ENCODE measurements around the gene CACNA1C. TPM values are rescaled to one million over a fixed set of nuclear protein-coding genes. Genes with fewer than 3 reads are reported as not detected.

CACNA1C gene
- total RNA-seq, 4 donors from 2014 or later = 3.8 to 13.6 (median 5.7) TPM

- ATAC-seq (ENCODE audit: low FRiP score) = no peak
- TF ChIP-seq, protein P1, sequence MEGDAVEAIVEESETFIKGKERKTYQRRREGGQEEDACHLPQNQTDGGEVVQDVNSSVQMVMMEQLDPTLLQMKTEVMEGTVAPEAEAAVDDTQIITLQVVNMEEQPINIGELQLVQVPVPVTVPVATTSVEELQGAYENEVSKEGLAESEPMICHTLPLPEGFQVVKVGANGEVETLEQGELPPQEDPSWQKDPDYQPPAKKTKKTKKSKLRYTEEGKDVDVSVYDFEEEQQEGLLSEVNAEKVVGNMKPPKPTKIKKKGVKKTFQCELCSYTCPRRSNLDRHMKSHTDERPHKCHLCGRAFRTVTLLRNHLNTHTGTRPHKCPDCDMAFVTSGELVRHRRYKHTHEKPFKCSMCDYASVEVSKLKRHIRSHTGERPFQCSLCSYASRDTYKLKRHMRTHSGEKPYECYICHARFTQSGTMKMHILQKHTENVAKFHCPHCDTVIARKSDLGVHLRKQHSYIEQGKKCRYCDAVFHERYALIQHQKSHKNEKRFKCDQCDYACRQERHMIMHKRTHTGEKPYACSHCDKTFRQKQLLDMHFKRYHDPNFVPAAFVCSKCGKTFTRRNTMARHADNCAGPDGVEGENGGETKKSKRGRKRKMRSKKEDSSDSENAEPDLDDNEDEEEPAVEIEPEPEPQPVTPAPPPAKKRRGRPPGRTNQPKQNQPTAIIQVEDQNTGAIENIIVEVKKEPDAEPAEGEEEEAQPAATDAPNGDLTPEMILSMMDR (IDR thresholded peaks at IDR 0.05) = no peak
- DNase-seq (ENCODE audit: low spot score) = no peak
Measured at GRCh38 chr12:2168808-2169207, 116.0 kb downstream of the CACNA1C start.

GRCh38 chr12:2169489-2169888 lies 116.7 kb downstream of the CACNA1C start:
- TF ChIP-seq, protein P1 (IDR thresholded peaks at IDR 0.05) = no peak
- DNase-seq (ENCODE audit: low spot score) (no peak), ATAC-seq (ENCODE audit: low FRiP score) (no peak)

DNA sequence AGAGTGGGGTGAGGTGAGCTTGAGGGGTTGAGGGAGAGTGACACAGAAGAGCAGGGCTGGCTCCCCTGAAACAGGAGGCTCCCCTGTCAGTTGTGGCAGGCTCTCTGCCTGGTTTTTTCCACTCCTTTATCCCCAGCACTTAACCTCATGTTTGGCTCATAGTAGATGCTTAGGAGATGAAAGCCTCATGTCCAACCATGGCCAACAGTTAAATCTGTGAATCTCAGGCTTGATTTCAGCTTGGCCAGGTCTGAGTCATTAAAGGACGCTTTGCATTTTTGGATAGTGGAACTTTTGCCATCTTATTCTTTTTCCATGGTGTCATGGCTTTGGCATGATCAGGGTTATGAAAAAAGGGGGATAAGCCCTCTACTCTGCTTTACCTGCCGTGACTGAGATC lies 117.2 kb downstream of the CACNA1C start:
- DNase-seq (ENCODE audit: low spot score) = no peak
- ATAC-seq (ENCODE audit: low FRiP score) = no peak
- TF ChIP-seq, protein P1 (IDR thresholded peaks at IDR 0.05) = no peak

DNA sequence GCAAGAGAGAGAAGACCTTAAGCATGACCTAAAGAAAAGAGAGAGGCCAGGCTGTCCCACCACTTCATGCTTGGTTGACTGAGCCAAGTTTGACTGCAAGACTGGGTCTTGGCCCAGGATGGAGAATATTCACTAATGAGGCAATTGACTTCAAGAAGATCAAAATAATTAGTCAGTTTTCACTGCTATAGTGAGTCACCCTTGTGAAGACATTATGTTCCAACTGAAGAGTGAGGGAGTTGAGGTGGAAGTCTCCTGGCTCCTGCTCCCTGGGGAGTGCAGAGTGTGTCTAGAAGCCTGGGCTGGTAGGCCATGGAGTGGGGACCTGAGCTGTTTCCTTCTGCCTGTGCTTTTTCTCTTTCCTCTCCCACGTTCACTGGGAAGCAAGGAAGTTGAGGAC lies 117.6 kb downstream of the CACNA1C start:
- peak; percentile 67 for ATAC-seq (ENCODE audit: low FRiP score)
- DNase-seq (ENCODE audit: low spot score) = no peak
- TF ChIP-seq, protein P1 (IDR thresholded peaks at IDR 0.05) = no peak

DNA sequence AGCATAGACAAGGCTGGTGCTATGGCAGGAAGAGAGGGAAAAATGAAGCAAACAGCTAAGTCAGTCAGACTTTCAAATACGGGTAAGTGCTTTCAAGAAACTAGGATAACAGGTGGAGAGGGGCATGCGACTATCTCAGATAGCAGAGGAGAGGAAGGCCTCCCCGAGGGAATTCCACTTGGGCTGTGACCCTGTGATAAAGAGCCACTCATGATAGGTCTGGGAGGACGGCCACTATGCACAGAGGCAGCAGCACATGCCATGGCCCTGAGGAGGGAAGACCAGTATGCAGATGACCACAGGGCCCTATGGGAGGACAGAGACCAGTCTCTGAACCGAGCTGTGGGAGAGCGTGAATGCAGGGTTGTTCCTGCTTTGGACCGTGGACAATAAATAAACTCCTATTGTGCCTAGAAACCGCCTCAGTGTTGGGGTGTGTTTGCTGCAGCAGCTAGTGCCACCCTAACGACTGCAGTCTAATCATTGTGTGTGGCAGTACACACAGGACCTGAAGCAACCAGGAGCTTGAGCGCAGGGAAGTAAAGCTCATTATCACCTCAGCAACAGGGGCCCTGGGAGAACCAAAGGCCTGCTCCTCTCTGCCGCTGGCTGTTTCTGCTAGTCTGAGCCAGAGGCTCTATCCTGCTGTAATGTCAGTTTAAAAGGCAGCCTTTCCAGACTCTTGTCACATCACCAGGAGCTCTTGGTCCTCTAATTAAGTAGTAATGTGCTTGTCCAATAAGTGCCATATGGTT lies 119.1 kb downstream of the CACNA1C start:
- no peak for ATAC-seq (ENCODE audit: low FRiP score)
- TF ChIP-seq, protein P1 (IDR thresholded peaks at IDR 0.05) = no peak

GRCh38 chr12:2172491-2173214 lies 119.9 kb downstream of the CACNA1C start:
- TF ChIP-seq, protein P1 (IDR thresholded peaks at IDR 0.05) = no peak
- DNase-seq (ENCODE audit: low spot score) (no peak), ATAC-seq (ENCODE audit: low FRiP score) (no peak)

More for the DNA sequence above, 119.1 kb downstream of the CACNA1C start:
- no peak for DNase-seq (ENCODE audit: low spot score)
